Measurements from ENCODE around the gene PBXIP1. TPM values are rescaled to one million over a fixed set of nuclear protein-coding genes. Genes with fewer than 3 reads are reported as not detected.

The PBXIP1 gene
- total RNA-seq, 1 donor from 2014 or later, result 92.6 TPM

- Mint-ChIP-seq H3K27ac (ENCODE audit: unreplicated experiment) (no peak within 1 kb of the TSS), H3K4me1 (ENCODE audit: unreplicated experiment) (peaks cover 30% of the 10 kb centered on the region), H3K4me3 (ENCODE audit: unreplicated experiment) (no peak within 1 kb of the TSS), H3K27me3 (ENCODE audit: unreplicated experiment) (no peaks in the 10 kb centered on the region), H3K9me3 (ENCODE audit: unreplicated experiment) (no peaks in the 10 kb centered on the region), H3K36me3 (ENCODE audit: unreplicated experiment) (no peaks in the 10 kb centered on the region)
- TF ChIP-seq CTCF (IDR thresholded peaks at IDR 0.05), result no peak
- DNase-seq (ENCODE audit: extremely low spot score, unreplicated experiment), result peak; percentile 99
Observed at GRCh38 chr1:154974102-154974807, 18.4 kb upstream of the PBXIP1 start, which contains the start of gene CKS1B. TSS of gene CKS1B (plus strand) at chr1:154974681. CDS start at chr1:154974746, 65 bp downstream.

- Mint-ChIP-seq H3K27me3 (ENCODE audit: unreplicated experiment) (no peaks in the 10 kb centered on the region), H3K27ac (ENCODE audit: unreplicated experiment) (no peak overlapping the region), H3K9me3 (ENCODE audit: unreplicated experiment) (no peaks in the 10 kb centered on the region), H3K4me1 (ENCODE audit: unreplicated experiment) (peaks cover 37% of the 10 kb centered on the region), H3K4me3 (ENCODE audit: unreplicated experiment) (no peak overlapping the region), H3K36me3 (ENCODE audit: unreplicated experiment) (no peaks in the 10 kb centered on the region)
- TF ChIP-seq CTCF (IDR thresholded peaks at IDR 0.05), result peak; percentile 35
- DNase-seq (ENCODE audit: extremely low spot score, unreplicated experiment), result peak; percentile 97
Observed at GRCh38 chr1:154973344-154974101, 17.6 kb upstream of the PBXIP1 start.

GRCh38 chr1:154972517-154973343, 16.8 kb upstream of the PBXIP1 start:
- Mint-ChIP-seq H3K9me3 (ENCODE audit: unreplicated experiment) (no peaks in the 10 kb centered on the region), H3K27me3 (ENCODE audit: unreplicated experiment) (no peaks in the 10 kb centered on the region), H3K36me3 (ENCODE audit: unreplicated experiment) (peaks cover 4% of the 10 kb centered on the region), H3K4me1 (ENCODE audit: unreplicated experiment) (peaks cover 45% of the 10 kb centered on the region), H3K27ac (ENCODE audit: unreplicated experiment) (no peak overlapping the region), H3K4me3 (ENCODE audit: unreplicated experiment) (no peak overlapping the region)
- TF ChIP-seq CTCF (IDR thresholded peaks at IDR 0.05), result no peak
- peak; percentile 92 for DNase-seq (ENCODE audit: extremely low spot score, unreplicated experiment)

- Mint-ChIP-seq H3K27me3 (ENCODE audit: unreplicated experiment) (no peaks in the 10 kb centered on the region), H3K4me3 (ENCODE audit: unreplicated experiment) (no peak overlapping the region), H3K4me1 (ENCODE audit: unreplicated experiment) (peaks cover 45% of the 10 kb centered on the region), H3K36me3 (ENCODE audit: unreplicated experiment) (peaks cover 4% of the 10 kb centered on the region), H3K9me3 (ENCODE audit: unreplicated experiment) (no peaks in the 10 kb centered on the region), H3K27ac (ENCODE audit: unreplicated experiment) (no peak overlapping the region)
- no peak for DNase-seq (ENCODE audit: extremely low spot score, unreplicated experiment)
- TF ChIP-seq CTCF (IDR thresholded peaks at IDR 0.05), result no peak
Observed at GRCh38 chr1:154972213-154972516, 16.3 kb upstream of the PBXIP1 start.
